HCT116 (cell line): Measurements from ENCODE around the gene KIF14. TPM values are rescaled to one million over a fixed set of nuclear protein-coding genes. Genes with fewer than 3 reads are reported as not detected.

ENCODE experiments used
- ATAC-seq: fragments of 200-7000 bp; cut with Tn5 transposase; 2 replicates; pipeline ENCODE4 v1.9.1; 2020; ENCODE audit warnings: mild to moderate bottlenecking, moderate library complexity
- BruUV-seq: library from RNA; stranded (reverse); fragments of 400-500 nt; replicated peaks from 2 replicates; lab custom pipeline; 2021; lab: Mats Ljungman, UMichigan
- CTCF ChIA-PET: fragments of 300-600 bp; sonication (Branson Sonifier 250); formaldehyde crosslinking; loops from one replicate; lab custom pipeline; 2021; ENCODE audit warnings: antibody characterized with exemption; lab: Charles Lee
- POLR2A ChIA-PET: fragments of 300-600, 350-600 bp; sonication (Branson Sonifier 250); formaldehyde crosslinking; loops from one replicate; lab custom pipeline; 2021; ENCODE audit warnings: antibody characterized with exemption; lab: Charles Lee
- RAD21 ChIA-PET, 2 experiments: fragments of 300-600 bp; sonication (Branson Sonifier 250); formaldehyde crosslinking; loops; one replicate each; lab custom pipeline; 2023; ENCODE audit warnings: low total read pairs in 2 of 2; ENCODE audit not compliant: uncharacterized antibody in 2 of 2, unreplicated experiment in 2 of 2, low non-redundant PET in 1 of 2; lab: Charles Lee
- DNase-seq: peaks from one replicate; pipeline ENCODE4 v3.0.0-alpha.2; 2010; ENCODE audit warnings: low read depth, low spot score
- H2AFZ ChIP-seq: fragments of 200-600 bp; shearing (Covaris generic), sonication (generic); 2 replicates; pipeline ENCODE4 v1.6.1; 2017; ENCODE audit warnings: low read depth, mixed run types, mixed read lengths, antibody characterized with exemption, low read length; ENCODE audit not compliant: poor library complexity, severe bottlenecking
- H3K27ac ChIP-seq: 2 replicates; pipeline ENCODE4 v1.5.1; 2012; ENCODE audit warnings: low read depth, low read length
- H3K27me3 ChIP-seq: fragments of 200-600 bp; sonication (generic); 2 replicates; pipeline ENCODE4 v1.6.1; 2016; ENCODE audit warnings: mixed run types, low read length, mixed read lengths; ENCODE audit not compliant: insufficient read depth
- H3K36me3 ChIP-seq, 2 experiments: fragments of 200-500 bp in 1 of 2; fragments of 200-600 bp in 1 of 2; sonication (Bioruptor generic) in 1 of 2; sonication (generic) in 1 of 2; 2 replicates each; pipeline versions ENCODE4 v1.5.1 to v1.6.1; 2014 to 2016; ENCODE audit warnings: low read length in 2 of 2, inconsistent platforms in 1 of 2, mixed read lengths in 1 of 2, mixed run types in 1 of 2; ENCODE audit not compliant: insufficient read depth in 2 of 2, control insufficient read depth in 1 of 2
- H3K4me1 ChIP-seq, 2 experiments: fragments of 200-600 bp in 1 of 2; sonication (generic) in 1 of 2; 2 replicates each; pipeline versions ENCODE4 v1.5.1 to v1.6.1; 2012 to 2017; ENCODE audit warnings: low read length in 2 of 2, inconsistent platforms in 1 of 2, mild to moderate bottlenecking in 1 of 2, mixed read lengths in 1 of 2, mixed run types in 1 of 2, moderate library complexity in 1 of 2; ENCODE audit not compliant: insufficient read depth in 2 of 2, control insufficient read depth in 1 of 2
- H3K4me2 ChIP-seq: fragments of 200-600 bp; sonication (generic); 2 replicates; pipeline ENCODE4 v1.6.1; 2017; ENCODE audit warnings: mixed run types, low read length, mixed read lengths
- H3K4me3 ChIP-seq, 2 experiments: fragments of 200-600 bp in 1 of 2; sonication (generic) in 1 of 2; replicated peaks in 1 of 2; 2 replicates each; pipeline ENCODE4 v1.5.1; 2011 to 2016; ENCODE audit warnings: low read length in 2 of 2, control low read depth in 1 of 2, low read depth in 1 of 2, mild to moderate bottlenecking in 1 of 2, mixed read lengths in 1 of 2, mixed run types in 1 of 2
- H3K79me2 ChIP-seq: fragments of 200-600 bp; sonication (generic); 2 replicates; pipeline ENCODE4 v1.6.1; 2017; ENCODE audit warnings: mild to moderate bottlenecking, mixed run types, low read length, moderate library complexity, mixed read lengths; ENCODE audit not compliant: insufficient read depth
- H3K9ac ChIP-seq: fragments of 200-600 bp; sonication (generic); 2 replicates; pipeline ENCODE4 v1.6.1; 2016; ENCODE audit warnings: low read length, mixed read lengths
- H3K9me2 ChIP-seq: fragments of 200-600 bp; sonication (generic), shearing (Covaris generic); 2 replicates; pipeline ENCODE4 v1.6.1; 2017; ENCODE audit warnings: mixed run types, mild to moderate bottlenecking, moderate library complexity; ENCODE audit not compliant: insufficient read depth
- H3K9me3 ChIP-seq, 2 experiments: fragments of 200-500 bp in 1 of 2; fragments of 200-600 bp in 1 of 2; sonication (Bioruptor generic) in 1 of 2; sonication (generic) in 1 of 2; 2 replicates each; pipeline ENCODE4 v1.6.1; 2014 to 2017; ENCODE audit warnings: low read length in 2 of 2, mixed read lengths in 2 of 2, inconsistent platforms in 1 of 2, low read depth in 1 of 2, mild to moderate bottlenecking in 1 of 2, mixed run types in 1 of 2, moderate library complexity in 1 of 2; ENCODE audit not compliant: control insufficient read depth in 1 of 2, insufficient read depth in 1 of 2
- H4K20me1 ChIP-seq: fragments of 200-600 bp; sonication (generic), shearing (Covaris generic); 2 replicates; pipeline ENCODE4 v1.6.1; 2017; ENCODE audit warnings: mixed run types, mild to moderate bottlenecking, moderate library complexity; ENCODE audit not compliant: insufficient read depth
- CTCF ChIP-seq, 3 experiments: fragments of 200-600 bp in 1 of 3; sonication (generic) in 1 of 3; IDR thresholded peaks in 2 of 3; conservative IDR thresholded peaks in 1 of 3; 2 replicates each; pipeline ENCODE4 v1.5.1; 2012 to 2017; ENCODE audit warnings: low read depth in 2 of 3, low read length in 2 of 3, antibody characterized with exemption in 1 of 3, borderline replicate concordance in 1 of 3, control low read depth in 1 of 3, mild to moderate bottlenecking in 1 of 3, mixed read lengths in 1 of 3, mixed run types in 1 of 3, moderate library complexity in 1 of 3; ENCODE audit not compliant: insufficient read depth in 1 of 3
- EGR1 ChIP-seq: IDR thresholded peaks from 2 replicates; pipeline ENCODE4 v1.6.1; 2012; ENCODE audit warnings: low read depth
- POLR2A ChIP-seq: IDR thresholded peaks from 2 replicates; pipeline ENCODE4 v1.7.0; 2011; ENCODE audit warnings: borderline replicate concordance; ENCODE audit not compliant: insufficient read depth, insufficient read length; ENCODE audit errors: extremely low read depth
- RAD21 ChIP-seq: IDR thresholded peaks from 2 replicates; pipeline ENCODE4 v1.6.1; 2012; ENCODE audit warnings: low read depth, mild to moderate bottlenecking
- intact Hi-C: fragments of 100-400 bp; cut with micrococcal nuclease; formaldehyde crosslinking; loops from 2 replicates; pipeline ENCODE4 v1.10.0; 2022
- total RNA-seq: library from RNA; stranded (reverse); gene quantifications from one replicate; pipeline ENCODE4 v1.2.1, GENCODE V29; 2021; ENCODE audit not compliant: unreplicated experiment
- TF ChIP-seq, protein P1 (sequence below): IDR thresholded peaks from 2 replicates; pipeline ENCODE4 v1.6.1; 2011; ENCODE audit warnings: mild to moderate bottlenecking, low read length, moderate library complexity; ENCODE audit not compliant: insufficient replicate concordance; ENCODE audit errors: extremely low read depth

KIF14 gene
- total RNA-seq, 1 experiment from 2014 or later, result 21.8 TPM

DNA sequence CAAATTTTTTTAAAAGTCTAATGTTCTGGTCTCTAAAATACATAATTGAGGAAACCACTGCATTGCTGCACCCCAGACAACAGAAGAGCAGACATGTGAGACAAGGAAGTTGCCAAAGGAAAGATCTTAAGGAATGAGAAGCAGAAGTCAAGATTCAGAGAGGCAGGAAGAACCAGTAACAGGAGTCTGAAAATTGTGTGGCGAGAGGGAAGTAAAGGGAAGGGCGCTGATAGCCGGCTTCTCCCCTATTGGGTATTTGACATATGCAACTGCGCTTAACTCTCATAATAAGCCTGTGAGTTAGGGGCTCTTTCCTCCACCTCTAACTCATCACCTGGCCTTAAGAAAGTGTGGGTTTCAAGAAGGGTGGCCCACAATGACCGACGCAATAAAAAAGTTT, 21.9 kb upstream of the KIF14 start:
- H4K20me1 ChIP-seq, result no peaks in the 10 kb centered on the region
- H3K27me3 ChIP-seq, result no peaks in the 10 kb centered on the region
- TF ChIP-seq POLR2A, result no peak
- no peak for TF ChIP-seq CTCF (IDR thresholded peaks at IDR 0.05 in 2 of 3, conservative IDR thresholded peaks at IDR 0.05 in 1 of 3; ENCODE audit: borderline replicate concordance in 1 of 3, insufficient read depth in 1 of 3, low read depth in 2 of 3, low read length in 2 of 3)
- no peak for TF ChIP-seq EGR1
- TF ChIP-seq, protein P1, sequence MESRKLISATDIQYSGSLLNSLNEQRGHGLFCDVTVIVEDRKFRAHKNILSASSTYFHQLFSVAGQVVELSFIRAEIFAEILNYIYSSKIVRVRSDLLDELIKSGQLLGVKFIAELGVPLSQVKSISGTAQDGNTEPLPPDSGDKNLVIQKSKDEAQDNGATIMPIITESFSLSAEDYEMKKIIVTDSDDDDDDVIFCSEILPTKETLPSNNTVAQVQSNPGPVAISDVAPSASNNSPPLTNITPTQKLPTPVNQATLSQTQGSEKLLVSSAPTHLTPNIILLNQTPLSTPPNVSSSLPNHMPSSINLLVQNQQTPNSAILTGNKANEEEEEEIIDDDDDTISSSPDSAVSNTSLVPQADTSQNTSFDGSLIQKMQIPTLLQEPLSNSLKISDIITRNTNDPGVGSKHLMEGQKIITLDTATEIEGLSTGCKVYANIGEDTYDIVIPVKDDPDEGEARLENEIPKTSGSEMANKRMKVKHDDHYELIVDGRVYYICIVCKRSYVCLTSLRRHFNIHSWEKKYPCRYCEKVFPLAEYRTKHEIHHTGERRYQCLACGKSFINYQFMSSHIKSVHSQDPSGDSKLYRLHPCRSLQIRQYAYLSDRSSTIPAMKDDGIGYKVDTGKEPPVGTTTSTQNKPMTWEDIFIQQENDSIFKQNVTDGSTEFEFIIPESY, result no peak
- no peak for TF ChIP-seq RAD21
- TF ChIP-seq, all 23 proteins: peak for 0
- H3K4me2 ChIP-seq, result no peak overlapping the region
- RAD21 ChIA-PET, result no interaction called here
- H3K36me3 ChIP-seq, result no peaks in the 10 kb centered on the region
- no TSS peak for BruUV-seq
- POLR2A ChIA-PET, result interaction anchor here (1.0 kb wide), 2 partner anchors 8 to 27 kb away, joined by 3 to 4 read pairs; partner anchors contain the start of gene DDX59
- CTCF ChIA-PET, result interaction anchor here (1.2 kb wide), 1 partner anchor 20 kb away, joined by 3 read pairs; no protein-coding TSS in a partner anchor
- no peak overlapping the region for H3K9ac ChIP-seq
- no peak for DNase-seq
- no peak overlapping the region; the same call in 1 of the 2 replicates for H3K27ac ChIP-seq
- H3K79me2 ChIP-seq, result no peaks in the 10 kb centered on the region
- no peak overlapping the region for H3K4me3 ChIP-seq
- no peak overlapping the region for H2AFZ ChIP-seq
- no peaks in the 10 kb centered on the region for H3K9me2 ChIP-seq
- peaks cover 33 to 61% of the 10 kb centered on the region in 2 experiments for H3K4me1 ChIP-seq
- intact Hi-C loops, result no loop called here
- no peak for ATAC-seq
- no peaks in the 10 kb centered on the region for H3K9me3 ChIP-seq
